Measurements from ENCODE around the gene GPR156.
"Not testable (repeated sequence)": the region's sequence is repeated elsewhere in the genome, so short reads cannot be mapped to it uniquely, and the experiment has no call there.

The GPR156 gene

DNA sequence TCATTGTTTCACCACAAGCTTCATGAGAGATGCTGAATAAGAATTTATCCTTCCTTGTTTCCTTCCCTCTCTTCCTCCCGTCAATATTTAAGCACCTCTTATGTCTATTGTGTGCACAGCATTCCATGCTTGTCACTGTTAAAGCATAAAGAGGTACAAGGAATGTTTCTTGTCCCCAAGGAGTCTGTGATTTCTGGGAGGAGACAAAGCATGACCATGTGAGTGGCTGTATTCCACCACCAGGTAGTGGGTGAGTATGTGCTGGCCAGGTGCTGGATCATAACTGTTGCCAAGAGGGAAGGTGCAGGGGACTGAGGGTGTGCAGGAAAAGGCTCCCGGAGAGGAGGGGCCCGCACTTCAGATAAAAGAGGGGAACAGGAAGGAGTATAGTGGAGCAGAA, 127.9 kb downstream of the GPR156 start:
- TF ChIP-seq, protein P1, sequence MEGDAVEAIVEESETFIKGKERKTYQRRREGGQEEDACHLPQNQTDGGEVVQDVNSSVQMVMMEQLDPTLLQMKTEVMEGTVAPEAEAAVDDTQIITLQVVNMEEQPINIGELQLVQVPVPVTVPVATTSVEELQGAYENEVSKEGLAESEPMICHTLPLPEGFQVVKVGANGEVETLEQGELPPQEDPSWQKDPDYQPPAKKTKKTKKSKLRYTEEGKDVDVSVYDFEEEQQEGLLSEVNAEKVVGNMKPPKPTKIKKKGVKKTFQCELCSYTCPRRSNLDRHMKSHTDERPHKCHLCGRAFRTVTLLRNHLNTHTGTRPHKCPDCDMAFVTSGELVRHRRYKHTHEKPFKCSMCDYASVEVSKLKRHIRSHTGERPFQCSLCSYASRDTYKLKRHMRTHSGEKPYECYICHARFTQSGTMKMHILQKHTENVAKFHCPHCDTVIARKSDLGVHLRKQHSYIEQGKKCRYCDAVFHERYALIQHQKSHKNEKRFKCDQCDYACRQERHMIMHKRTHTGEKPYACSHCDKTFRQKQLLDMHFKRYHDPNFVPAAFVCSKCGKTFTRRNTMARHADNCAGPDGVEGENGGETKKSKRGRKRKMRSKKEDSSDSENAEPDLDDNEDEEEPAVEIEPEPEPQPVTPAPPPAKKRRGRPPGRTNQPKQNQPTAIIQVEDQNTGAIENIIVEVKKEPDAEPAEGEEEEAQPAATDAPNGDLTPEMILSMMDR (conservative IDR thresholded peaks at IDR 0.05; ENCODE audit: low read depth, low read length): no peak
- no peak overlapping the region for H3K4me3 ChIP-seq (ENCODE audit: low read length)

DNA sequence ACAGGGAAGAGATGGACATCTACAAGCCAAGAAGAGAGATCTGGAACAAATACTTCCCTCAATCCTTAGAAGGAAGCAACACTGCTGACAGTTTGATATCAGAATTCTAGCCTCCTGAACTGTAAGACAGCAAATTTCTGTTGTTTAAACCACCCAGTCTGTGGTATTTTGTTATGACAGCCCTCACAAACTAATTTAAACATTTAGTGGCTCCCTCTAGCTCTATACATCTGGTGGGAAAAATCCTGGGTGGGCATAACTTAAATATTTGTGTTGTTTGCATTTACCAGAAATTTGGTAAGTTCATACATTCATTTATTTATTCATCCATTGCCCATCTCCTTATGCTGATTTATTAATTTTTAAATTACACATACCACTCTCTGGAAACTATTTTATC, 128.3 kb downstream of the GPR156 start:
- no peak for DNase-seq (ENCODE audit: low read depth)
- TF ChIP-seq, protein P1 (conservative IDR thresholded peaks at IDR 0.05; ENCODE audit: low read depth, low read length): no peak
- H3K4me3 ChIP-seq (ENCODE audit: low read length): no peak overlapping the region

More for the DNA sequence above, 127.9 kb downstream of the GPR156 start:
- DNase-seq (ENCODE audit: low read depth): no peak

DNA sequence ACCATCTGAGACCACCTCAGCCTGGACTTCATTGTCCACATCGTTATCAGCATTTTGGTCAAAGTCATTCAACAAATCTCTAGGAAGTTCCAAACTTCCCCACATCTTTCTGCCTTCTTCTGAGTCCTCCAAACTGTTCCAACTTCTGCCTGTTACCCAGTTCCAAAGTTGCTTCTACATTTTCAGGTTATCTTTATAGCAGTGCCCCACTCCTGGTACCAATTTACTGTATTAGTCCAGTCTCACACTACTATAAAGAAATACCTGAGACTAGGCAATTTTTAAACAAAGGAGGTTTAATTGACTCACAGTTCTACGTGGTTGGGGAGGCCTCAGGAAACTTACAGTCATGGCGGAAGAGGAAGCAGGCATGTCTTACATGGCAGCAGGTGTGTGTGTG, 129.3 kb downstream of the GPR156 start:
- not testable (repeated sequence) for DNase-seq (ENCODE audit: low read depth)

DNA sequence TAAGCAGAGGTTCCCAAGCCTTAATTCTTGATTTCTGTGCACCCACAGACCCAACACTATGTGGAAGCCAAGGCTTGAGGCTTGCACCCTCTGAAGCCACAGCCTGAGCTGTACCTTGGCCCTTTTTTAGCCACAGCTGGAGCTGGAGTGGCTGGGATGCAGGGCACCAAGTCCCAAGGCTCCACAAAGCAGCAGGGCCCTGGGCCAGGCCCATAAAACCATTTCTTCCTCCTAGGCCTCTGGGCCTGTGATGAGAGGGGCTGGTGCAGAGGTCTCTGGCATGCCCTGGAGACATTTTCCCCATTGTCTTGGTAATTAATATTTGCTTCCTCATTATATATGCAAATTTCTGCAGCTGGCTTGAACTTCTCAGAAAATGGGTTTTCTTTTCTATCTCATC, 129.9 kb downstream of the GPR156 start:
- TF ChIP-seq, protein P1 (conservative IDR thresholded peaks at IDR 0.05; ENCODE audit: low read depth, low read length): no peak
- no peak overlapping the region for H3K4me3 ChIP-seq (ENCODE audit: low read length)
- no peak for DNase-seq (ENCODE audit: low read depth)

More for the DNA sequence above, 129.3 kb downstream of the GPR156 start:
- not testable (repeated sequence) for H3K4me3 ChIP-seq (ENCODE audit: low read length)

DNA sequence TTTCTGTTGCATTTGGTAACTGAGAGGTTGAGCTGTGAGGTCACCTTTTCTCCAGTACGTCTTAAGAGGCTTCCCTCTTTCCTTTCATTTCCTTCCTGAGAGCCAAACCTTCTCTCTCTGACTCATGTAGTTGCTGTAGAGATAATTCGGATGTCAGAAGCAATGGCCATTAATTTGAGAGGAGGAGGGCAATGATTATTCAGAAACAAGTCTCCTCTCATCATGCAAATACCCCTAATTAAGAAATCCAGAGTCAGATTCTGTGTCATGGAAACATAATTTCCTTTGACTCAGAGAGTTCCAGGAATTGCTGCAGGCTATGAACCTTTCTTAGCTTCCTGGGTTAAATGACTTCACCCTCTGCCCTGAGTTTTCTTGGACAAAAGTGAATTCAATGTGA, 131.7 kb downstream of the GPR156 start:
- DNase-seq (ENCODE audit: low read depth): peak; percentile 22
- no peak overlapping the region for H3K4me3 ChIP-seq (ENCODE audit: low read length)
- TF ChIP-seq, protein P1 (conservative IDR thresholded peaks at IDR 0.05; ENCODE audit: low read depth, low read length): no peak

DNA sequence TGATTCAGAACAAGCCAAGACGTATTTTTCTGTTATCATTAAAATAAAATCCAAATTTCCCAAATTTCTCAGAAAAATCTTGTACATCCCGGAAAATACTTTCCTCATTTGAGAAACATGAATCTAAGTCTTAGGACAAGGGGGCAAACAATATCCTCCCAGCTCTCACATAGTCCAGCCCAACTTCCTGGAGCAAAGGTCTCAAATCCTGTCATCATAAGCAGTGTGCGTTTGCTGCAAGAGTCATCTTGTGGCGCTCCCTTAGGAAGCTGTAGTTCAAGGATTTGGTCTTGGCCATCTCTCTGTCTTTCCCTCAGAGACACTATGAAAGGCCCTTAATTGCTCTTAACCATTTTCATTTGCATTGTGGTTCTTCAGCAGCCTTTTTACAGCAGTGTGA, 133.2 kb downstream of the GPR156 start:
- no peak overlapping the region for H3K4me3 ChIP-seq (ENCODE audit: low read length)
- TF ChIP-seq, protein P1 (conservative IDR thresholded peaks at IDR 0.05; ENCODE audit: low read depth, low read length): no peak

DNA sequence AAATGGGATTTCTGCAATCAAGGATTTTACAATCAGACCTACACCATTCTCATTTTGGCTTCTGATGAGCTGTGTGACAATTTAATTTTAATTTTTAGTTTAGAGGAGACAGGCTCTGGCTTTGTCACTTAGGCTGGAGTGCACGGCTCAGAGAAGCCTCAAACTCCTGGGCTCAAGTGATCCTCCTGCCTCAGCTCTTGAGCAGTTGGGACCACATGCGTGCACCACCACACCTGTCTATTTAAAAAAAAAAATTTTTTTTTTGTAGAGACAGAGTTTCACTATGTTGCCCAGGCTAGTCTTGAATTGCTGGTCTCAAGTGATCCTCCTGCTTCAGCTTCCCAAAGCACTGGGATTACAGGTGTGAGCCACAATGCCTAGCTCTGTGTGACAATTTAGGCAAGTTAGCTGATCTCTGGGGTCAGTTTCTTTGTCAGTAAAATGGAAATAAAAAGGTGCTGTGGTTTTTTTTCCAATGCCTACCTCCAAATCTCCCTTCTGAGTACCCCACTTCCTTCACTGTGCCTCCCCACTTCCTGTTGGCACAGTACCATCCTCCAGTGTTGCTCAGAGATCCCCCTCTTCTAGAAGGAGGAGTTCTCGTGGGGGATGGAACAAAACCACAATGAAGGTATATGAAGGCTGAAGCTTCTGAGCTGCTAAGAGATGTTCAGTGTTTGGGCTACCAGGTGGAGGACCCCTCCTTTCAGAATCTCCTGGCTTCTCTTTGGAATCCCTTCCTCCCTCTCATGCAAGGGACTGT, 136.7 kb downstream of the GPR156 start:
- TF ChIP-seq, protein P1 (conservative IDR thresholded peaks at IDR 0.05; ENCODE audit: low read depth, low read length): no peak
- H3K4me3 ChIP-seq (ENCODE audit: low read length): no peak overlapping the region

More for the DNA sequence above, 133.2 kb downstream of the GPR156 start:
- no peak for DNase-seq (ENCODE audit: low read depth)

More for the DNA sequence above, 136.7 kb downstream of the GPR156 start:
- DNase-seq (ENCODE audit: low read depth): no peak

Measured in retinal pigment epithelial cell (primary cell).